ENCODE results near the gene TUFT1.
"Not testable (repeated sequence)": the region's sequence is repeated elsewhere in the genome, so short reads cannot be mapped to it uniquely, and the experiment has no call there.

TUFT1 gene

DNA sequence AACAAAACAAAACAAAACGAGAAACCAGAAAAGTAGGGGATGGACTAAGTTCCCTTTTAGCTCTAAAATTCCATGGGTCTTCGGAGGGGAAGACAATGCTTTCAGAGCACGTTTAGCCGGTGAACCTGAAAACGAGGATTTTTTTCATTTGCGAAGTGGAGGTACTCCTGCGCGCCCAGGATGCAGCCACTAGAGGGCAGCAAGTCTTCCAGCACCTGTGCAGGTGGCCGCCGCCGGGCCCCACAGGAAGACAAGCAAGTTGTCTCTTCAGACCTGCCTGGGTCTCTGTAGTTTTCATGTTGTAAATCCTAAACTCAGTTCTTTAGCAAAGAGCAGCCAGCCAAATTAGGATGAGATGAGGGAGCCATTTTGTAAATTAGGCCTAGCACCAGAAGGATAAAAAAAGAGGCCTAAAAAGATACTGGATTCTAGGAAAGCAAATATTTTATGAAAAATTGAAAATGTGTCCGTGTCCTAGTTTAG, 54.1 kb downstream of the TUFT1 start:
- no peak for DNase-seq (ENCODE audit: low read depth)
- H3K4me3 ChIP-seq (ENCODE audit: low read depth, low read length), result no peak overlapping the region
- TF ChIP-seq, protein P1, sequence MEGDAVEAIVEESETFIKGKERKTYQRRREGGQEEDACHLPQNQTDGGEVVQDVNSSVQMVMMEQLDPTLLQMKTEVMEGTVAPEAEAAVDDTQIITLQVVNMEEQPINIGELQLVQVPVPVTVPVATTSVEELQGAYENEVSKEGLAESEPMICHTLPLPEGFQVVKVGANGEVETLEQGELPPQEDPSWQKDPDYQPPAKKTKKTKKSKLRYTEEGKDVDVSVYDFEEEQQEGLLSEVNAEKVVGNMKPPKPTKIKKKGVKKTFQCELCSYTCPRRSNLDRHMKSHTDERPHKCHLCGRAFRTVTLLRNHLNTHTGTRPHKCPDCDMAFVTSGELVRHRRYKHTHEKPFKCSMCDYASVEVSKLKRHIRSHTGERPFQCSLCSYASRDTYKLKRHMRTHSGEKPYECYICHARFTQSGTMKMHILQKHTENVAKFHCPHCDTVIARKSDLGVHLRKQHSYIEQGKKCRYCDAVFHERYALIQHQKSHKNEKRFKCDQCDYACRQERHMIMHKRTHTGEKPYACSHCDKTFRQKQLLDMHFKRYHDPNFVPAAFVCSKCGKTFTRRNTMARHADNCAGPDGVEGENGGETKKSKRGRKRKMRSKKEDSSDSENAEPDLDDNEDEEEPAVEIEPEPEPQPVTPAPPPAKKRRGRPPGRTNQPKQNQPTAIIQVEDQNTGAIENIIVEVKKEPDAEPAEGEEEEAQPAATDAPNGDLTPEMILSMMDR (IDR thresholded peaks at IDR 0.05; ENCODE audit: low read depth, low read length, missing control alignments), result peak; percentile 94

DNA sequence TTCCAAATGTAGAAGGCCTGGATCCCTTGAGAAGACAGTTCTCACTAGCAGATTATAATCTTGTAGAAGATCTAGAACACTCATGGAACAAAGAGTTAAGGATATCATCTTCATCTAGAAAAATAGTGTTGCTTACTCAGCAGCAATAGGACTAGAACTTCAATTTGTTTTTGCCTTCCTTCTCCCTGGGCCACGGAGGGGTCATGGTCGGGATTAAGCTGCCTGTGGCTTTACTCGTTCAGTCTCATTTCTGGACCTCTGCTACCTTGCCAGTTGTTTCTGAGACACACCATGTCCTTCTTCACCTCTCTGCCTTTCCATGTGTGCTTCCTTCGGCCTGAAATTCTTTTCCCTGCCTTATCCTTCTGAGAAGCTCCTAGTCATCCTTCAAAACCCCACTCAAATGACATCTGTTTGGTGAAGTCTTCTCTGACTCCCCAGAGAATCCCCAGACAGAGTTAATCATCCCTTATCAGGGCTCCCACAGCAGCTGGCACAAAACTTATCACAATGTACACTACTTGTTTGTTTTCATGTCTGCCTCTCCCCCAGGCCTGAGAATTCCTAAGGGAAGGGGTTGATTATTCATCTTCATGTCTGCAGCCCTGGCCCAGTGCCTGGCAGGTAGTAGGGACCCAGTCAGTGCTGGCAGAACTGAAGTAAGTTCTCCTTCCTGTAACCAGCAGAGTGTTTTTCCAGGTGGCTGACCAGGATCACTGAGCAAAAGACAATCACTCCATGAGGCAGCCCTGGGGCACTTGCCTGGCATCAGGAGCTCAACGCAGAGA, 56.3 kb downstream of the TUFT1 start:
- TF ChIP-seq, protein P1 (IDR thresholded peaks at IDR 0.05; ENCODE audit: low read depth, low read length, missing control alignments), result no peak
- H3K4me3 ChIP-seq (ENCODE audit: low read depth, low read length), result no peak overlapping the region
- DNase-seq (ENCODE audit: low read depth), result no peak

DNA sequence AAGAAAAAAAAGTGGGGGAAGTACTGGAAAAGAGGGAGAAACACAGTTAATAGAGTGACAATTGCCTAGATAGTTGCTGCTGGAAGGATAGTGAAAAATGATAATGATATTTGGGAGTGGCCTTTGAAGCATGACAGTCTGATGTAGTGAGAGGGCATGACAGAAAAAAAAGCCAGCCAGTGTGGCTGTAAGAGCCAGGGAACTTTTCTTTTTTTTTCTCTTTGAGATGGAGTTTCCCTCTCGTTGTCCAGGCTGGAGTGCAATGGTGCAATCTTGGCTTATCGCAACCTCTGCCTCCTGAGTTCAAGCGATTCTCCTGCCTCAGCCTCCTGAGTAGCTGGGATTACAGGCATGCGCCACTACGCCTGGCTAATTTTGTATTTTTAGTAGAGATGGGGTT, 62.4 kb downstream of the TUFT1 start:
- not testable (repeated sequence) for H3K4me3 ChIP-seq (ENCODE audit: low read depth, low read length); DNase-seq (ENCODE audit: low read depth)

DNA sequence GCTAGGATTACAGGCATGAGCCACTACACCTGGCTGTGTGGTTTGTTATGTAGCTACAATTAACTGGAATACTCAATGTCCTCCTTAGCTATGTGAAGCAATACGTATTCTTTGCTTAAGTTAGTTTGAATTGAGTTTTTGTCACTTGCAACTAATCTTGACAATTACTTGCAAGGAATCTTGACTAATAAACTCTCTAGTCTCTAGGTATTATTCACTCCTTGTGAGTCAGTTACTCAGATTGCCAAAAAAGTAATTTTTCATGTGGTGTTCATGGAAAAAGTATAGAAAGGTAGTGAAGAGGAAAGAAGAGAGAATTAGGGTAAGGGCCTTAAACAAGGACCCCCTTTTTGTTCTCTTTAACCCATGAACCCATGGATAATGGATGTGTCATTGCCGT, 64.2 kb downstream of the TUFT1 start:
- TF ChIP-seq, protein P1 (IDR thresholded peaks at IDR 0.05; ENCODE audit: low read depth, low read length, missing control alignments), result no peak
- H3K4me3 ChIP-seq (ENCODE audit: low read depth, low read length), result no peak overlapping the region
- no peak for DNase-seq (ENCODE audit: low read depth)

DNA sequence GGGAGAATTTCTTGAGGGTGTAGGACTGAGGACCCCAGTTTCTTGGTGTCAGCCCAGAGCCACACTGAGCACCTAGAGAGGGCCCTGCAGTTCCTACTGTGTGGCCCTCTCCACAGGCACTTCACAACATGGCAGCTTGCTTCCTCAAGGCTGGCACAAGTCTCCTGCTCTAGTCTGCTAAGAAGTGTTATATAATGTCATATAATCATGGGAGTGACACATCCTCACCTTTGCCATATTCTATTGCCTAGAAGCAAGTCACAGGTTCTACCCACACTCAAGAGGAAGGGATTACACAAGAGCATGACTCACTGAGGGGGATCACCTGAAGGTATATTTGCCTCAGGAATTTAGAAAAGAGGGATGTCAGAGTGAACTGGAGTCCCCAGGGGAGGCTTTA, 66.3 kb downstream of the TUFT1 start:
- TF ChIP-seq, protein P1 (IDR thresholded peaks at IDR 0.05; ENCODE audit: low read depth, low read length, missing control alignments), result no peak
- no peak overlapping the region for H3K4me3 ChIP-seq (ENCODE audit: low read depth, low read length)
- DNase-seq (ENCODE audit: low read depth), result no peak

DNA sequence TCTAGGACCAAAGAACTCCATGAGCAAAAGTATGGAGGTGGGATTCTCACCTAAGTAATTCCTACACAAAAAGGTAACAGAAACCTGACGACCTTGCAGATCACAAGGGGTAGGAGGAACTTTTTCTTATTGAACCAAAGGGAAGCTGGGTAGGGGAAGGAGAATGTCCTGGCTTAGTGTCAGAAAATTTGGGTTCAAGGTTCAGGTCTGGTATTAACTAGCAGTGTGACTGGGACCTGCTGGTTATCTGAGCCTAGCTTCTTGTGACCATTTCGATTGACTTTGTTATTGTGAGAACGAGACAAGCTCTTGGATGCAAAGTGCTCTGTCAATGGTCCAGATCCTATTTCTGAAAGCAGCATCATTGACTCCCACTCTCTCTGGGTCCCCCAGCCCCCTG, 66.7 kb downstream of the TUFT1 start:
- no peak for DNase-seq (ENCODE audit: low read depth)
- TF ChIP-seq, protein P1 (IDR thresholded peaks at IDR 0.05; ENCODE audit: low read depth, low read length, missing control alignments), result no peak
- no peak overlapping the region for H3K4me3 ChIP-seq (ENCODE audit: low read depth, low read length)

DNA sequence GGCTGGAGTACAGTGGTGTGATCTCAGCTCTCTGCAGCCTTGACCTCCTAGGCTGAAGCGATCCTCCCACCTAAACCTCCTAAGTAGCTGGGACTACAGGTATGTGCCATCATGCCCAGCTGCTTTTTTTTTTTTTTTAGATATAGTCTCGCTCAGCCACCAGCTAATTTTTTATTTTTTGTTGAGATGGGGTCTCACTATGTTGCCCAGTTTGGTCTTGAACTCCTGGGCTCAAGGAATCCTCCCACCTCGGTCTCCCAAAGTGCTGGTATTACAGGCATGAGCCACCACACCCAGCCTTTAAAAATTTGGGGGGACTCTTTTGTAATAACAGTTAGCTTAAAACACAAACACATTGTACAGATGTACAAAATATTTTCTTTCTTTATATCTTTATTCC, 70.0 kb downstream of the TUFT1 start:
- H3K4me3 ChIP-seq (ENCODE audit: low read depth, low read length), result no peak overlapping the region
- no peak for DNase-seq (ENCODE audit: low read depth)
- TF ChIP-seq, protein P1 (IDR thresholded peaks at IDR 0.05; ENCODE audit: low read depth, low read length, missing control alignments), result no peak

Data from GM12864 (cell line).